Endothelial cell of umbilical vein (primary cell): ENCODE results near the gene MCC. TPM values are rescaled to one million over a fixed set of nuclear protein-coding genes. Genes with fewer than 3 reads are reported as not detected.
A peak's percentile ranks its signal among the peaks of the same experiment; 100 is the strongest.

ENCODE experiments used
- BruUV-seq: library from RNA; stranded (reverse); fragments of 400-500 nt; replicated peaks from 2 replicates; lab custom pipeline; 2021; lab: Mats Ljungman, UMichigan
- CTCF ChIA-PET: fragments of 300-600, 350-600 bp; sonication (Branson Sonifier 250); formaldehyde crosslinking; loops from one replicate; lab custom pipeline; 2021; ENCODE audit warnings: antibody characterized with exemption, inconsistent platforms; lab: Charles Lee
- POLR2A ChIA-PET: fragments of 300-600, 350-600 bp; sonication (Branson Sonifier 250); formaldehyde crosslinking; loops from one replicate; lab custom pipeline; 2021; ENCODE audit warnings: antibody characterized with exemption, inconsistent platforms; lab: Charles Lee
- DNase-seq: peaks from one replicate; pipeline ENCODE4 v3.0.0-alpha.2; 2011; ENCODE audit warnings: low read depth, low spot score
- FAIRE-seq: peaks from 2 replicates; lab custom pipeline; 2011; peaks lifted over from hg19 to GRCh38; lab: Jason Lieb, UNC
- H2AFZ ChIP-seq: 2 replicates; pipeline ENCODE4 v1.6.0; 2012; ENCODE audit warnings: low read depth, low read length, control low read depth, inconsistent platforms
- H3K27ac ChIP-seq: 2 replicates; pipeline ENCODE4 v1.5.1; 2011; ENCODE audit warnings: low read depth, mild to moderate bottlenecking, control low read depth, low read length, moderate library complexity; ENCODE audit not compliant: insufficient read depth
- H3K27me3 ChIP-seq, 2 experiments: 2 replicates each; pipeline versions ENCODE4 v1.6.0 to v1.6.1; 2011; ENCODE audit warnings: low read length in 2 of 2, mixed read lengths in 1 of 2; ENCODE audit not compliant: control insufficient read depth in 2 of 2, insufficient read depth in 2 of 2
- H3K36me3 ChIP-seq, 2 experiments: 2 replicates in 1 of 2; 3 replicates in 1 of 2; pipeline ENCODE4 v1.5.1; 2011; ENCODE audit warnings: low read length in 2 of 2, mild to moderate bottlenecking in 1 of 2, moderate library complexity in 1 of 2; ENCODE audit not compliant: control insufficient read depth in 2 of 2, insufficient read depth in 2 of 2; ENCODE audit errors: extremely low read depth in 1 of 2
- H3K4me1 ChIP-seq: 3 replicates; pipeline ENCODE4 v1.5.1; 2011; ENCODE audit warnings: mild to moderate bottlenecking, low read length; ENCODE audit not compliant: control insufficient read depth, insufficient read depth; ENCODE audit errors: extremely low read depth
- H3K4me2 ChIP-seq: 2 replicates; pipeline ENCODE4 v1.6.1; 2011; ENCODE audit warnings: low read length, control low read depth, mixed read lengths; ENCODE audit not compliant: insufficient read depth
- H3K4me3 ChIP-seq, 3 experiments: fragments of 200-600 bp in 1 of 3; sonication (generic), shearing (Covaris generic) in 1 of 3; replicated peaks in 1 of 3; 2 replicates each; pipeline ENCODE4 v1.5.1; 2011 to 2016; ENCODE audit warnings: control low read depth in 3 of 3, low read length in 3 of 3, mild to moderate bottlenecking in 2 of 3, inconsistent platforms in 1 of 3, low read depth in 1 of 3, moderate library complexity in 1 of 3; ENCODE audit not compliant: insufficient read depth in 1 of 3
- H3K79me2 ChIP-seq: 2 replicates; pipeline ENCODE4 v1.6.0; 2012; ENCODE audit warnings: low read length, inconsistent platforms; ENCODE audit not compliant: control insufficient read depth, insufficient read depth
- H3K9ac ChIP-seq: replicated peaks from 2 replicates; pipeline ENCODE3; 2011; ENCODE audit warnings: low read length, control low read depth; ENCODE audit not compliant: insufficient read depth; ENCODE audit errors: extremely low read depth
- H3K9me1 ChIP-seq: replicated peaks from 3 replicates; pipeline ENCODE4 v1.6.0; 2011; ENCODE audit warnings: mild to moderate bottlenecking, low read length; ENCODE audit not compliant: control insufficient read depth, insufficient read depth; ENCODE audit errors: extremely low read depth
- H3K9me3 ChIP-seq: replicated peaks from 2 replicates; pipeline ENCODE4 v1.5.1; 2012; ENCODE audit warnings: low read length, inconsistent platforms; ENCODE audit not compliant: control insufficient read depth, insufficient read depth
- H4K20me1 ChIP-seq: replicated peaks from 2 replicates; pipeline ENCODE3; 2011; ENCODE audit warnings: mild to moderate bottlenecking, low read length; ENCODE audit not compliant: control insufficient read depth, insufficient read depth; ENCODE audit errors: extremely low read depth
- EZH2 ChIP-seq: IDR thresholded peaks from 2 replicates; pipeline ENCODE4 v1.6.1; 2012; ENCODE audit warnings: borderline replicate concordance, low read depth, mild to moderate bottlenecking, moderate library complexity, low read length, inconsistent platforms; ENCODE audit not compliant: severe bottlenecking
- FOS ChIP-seq: IDR thresholded peaks from 2 replicates; pipeline ENCODE4 v1.6.1; 2011; ENCODE audit warnings: mild to moderate bottlenecking, low read length, moderate library complexity, borderline replicate concordance; ENCODE audit not compliant: insufficient read depth
- GATA2 ChIP-seq: IDR thresholded peaks from 2 replicates; pipeline ENCODE4 v1.7.0; 2011; ENCODE audit warnings: low read depth, mild to moderate bottlenecking, moderate library complexity, mixed read lengths, low read length; ENCODE audit not compliant: insufficient read length, insufficient read depth
- JUN ChIP-seq: IDR thresholded peaks from 2 replicates; pipeline ENCODE4 v1.6.1; 2011; ENCODE audit warnings: borderline replicate concordance, low read depth; ENCODE audit not compliant: insufficient read length, insufficient read depth
- MAX ChIP-seq: IDR thresholded peaks from 2 replicates; pipeline ENCODE4 v1.6.1; 2011; ENCODE audit not compliant: insufficient read depth, insufficient read length
- MYC ChIP-seq: IDR thresholded peaks from one replicate; pipeline ENCODE4 v1.6.1; 2011; ENCODE audit warnings: mild to moderate bottlenecking, low read depth, low read length
- POLR2AphosphoS5 ChIP-seq: IDR thresholded peaks from 2 replicates; pipeline ENCODE4 v1.6.1; 2012; ENCODE audit warnings: low read depth, mild to moderate bottlenecking, control low read depth, low read length, moderate library complexity; ENCODE audit not compliant: insufficient read depth
- dilution Hi-C: fragments of 300-500 bp; cut with MboI; formaldehyde crosslinking; loops from one replicate; pipeline ENCODE4 v1.15.0; 2019; ENCODE audit warnings: low sequenced_read_pairs; ENCODE audit not compliant: extremely low pct_ligation_motif_present
- intact Hi-C: fragments of 100-400 bp; cut with micrococcal nuclease; formaldehyde crosslinking; loops from one replicate; pipeline ENCODE4 v1.10.0; 2022
- polyA plus RNA-seq, 4 experiments: library from polyadenylated mRNA; depleted of rRNA in 3 of 4; stranded (reverse) in 3 of 4; unstranded in 1 of 4; fragments of >200 nt; gene quantifications; 2 replicates each; pipeline versions ENCODE4 v1.2.1 to v1.2.3, GENCODE V29; 2011 to 2012; ENCODE audit warnings: missing spikeins in 1 of 4
- total RNA-seq: library from RNA; stranded (reverse); gene quantifications from 2 replicates; pipeline ENCODE4 v1.2.3, GENCODE V29; 2021

MCC gene
- total and polyA plus RNA-seq, 2 donors (not counting 3 experiments of a cell fraction or from before 2014, with no cell fraction given), result 6.9 to 27.5 TPM

- dilution Hi-C loops, result no loop called here
- Histone ChIP-seq H3K27me3 (peaks cover 22 to 33% of the 10 kb centered on the region in 2 experiments), H3K27ac (no peak overlapping the region), H3K4me1 (peaks cover 18% of the 10 kb centered on the region), H3K4me2 (peak overlapping the region; percentile 70), H3K79me2 (no peaks in the 10 kb centered on the region), H3K9me1 (no peaks in the 10 kb centered on the region), H3K9ac (no peak overlapping the region), H3K9me3 (peaks cover 5% of the 10 kb centered on the region), H2AFZ (no peak overlapping the region), H3K4me3 (no peak overlapping the region), H3K36me3 (no peaks in the 10 kb centered on the region), H4K20me1 (peaks cover 3% of the 10 kb centered on the region)
- TF ChIP-seq MYC (no peak), JUN (peak; percentile 50), EZH2 (no peak), POLR2AphosphoS5 (peak; percentile 27), GATA2 (no peak), FOS (peak; percentile 77), MAX (no peak)
- FAIRE-seq, result peak; percentile 92
- intact Hi-C loops, result loop anchor here (2.0 kb wide), 1 partner anchor 24 kb away; the partner anchor contains the start of gene YTHDC2
- peak; percentile 36 for DNase-seq
- CTCF ChIA-PET, result interaction anchor here (1.0 to 3.1 kb wide), 4 partner anchors 21 to 152 kb away, joined by 3 to 13 read pairs (median 7); no protein-coding TSS in a partner anchor
- POLR2A ChIA-PET, result no interaction called here
- no TSS peak for BruUV-seq
Observed at GRCh38 chr5:113489299-113489698, 1.0 kb upstream of the MCC start.
